Jurkat, Clone E6-1 (cell line): Measurements from ENCODE around the gene PIANP.

Source experiments
- DNase-seq: peaks from one replicate; pipeline ENCODE4 v3.0.0-alpha.2; 2011; ENCODE audit warnings: low read depth, low spot score
- H3K4me3 ChIP-seq: 2 replicates; pipeline ENCODE4 v1.5.1; 2011; ENCODE audit warnings: mild to moderate bottlenecking, low read length, control low read depth, moderate library complexity

Gene PIANP

GRCh38 chr12:6644257-6644596, 56.4 kb downstream of the PIANP start:
- no peak for DNase-seq
- H3K4me3 ChIP-seq, result peak overlapping the region; percentile 13
